Mucosa of gallbladder (tissue), 1 donor: ENCODE measurements around the gene GAREM1. TPM values are rescaled to one million over a fixed set of nuclear protein-coding genes. Genes with fewer than 3 reads are reported as not detected.

Source experiments
- DNase-seq: peaks from one replicate; pipeline ENCODE4 v3.0.0-alpha.2; 2020; ENCODE audit warnings: low spot score
- total RNA-seq: library from RNA; stranded (reverse); gene quantifications from one replicate; pipeline ENCODE4 v1.2.1, GENCODE V29; 2021
- donor health status: DM: no; HTN: no; CAD: no.

The GAREM1 gene
- total RNA-seq, 1 donor from 2014 or later = 10.7 TPM

DNA sequence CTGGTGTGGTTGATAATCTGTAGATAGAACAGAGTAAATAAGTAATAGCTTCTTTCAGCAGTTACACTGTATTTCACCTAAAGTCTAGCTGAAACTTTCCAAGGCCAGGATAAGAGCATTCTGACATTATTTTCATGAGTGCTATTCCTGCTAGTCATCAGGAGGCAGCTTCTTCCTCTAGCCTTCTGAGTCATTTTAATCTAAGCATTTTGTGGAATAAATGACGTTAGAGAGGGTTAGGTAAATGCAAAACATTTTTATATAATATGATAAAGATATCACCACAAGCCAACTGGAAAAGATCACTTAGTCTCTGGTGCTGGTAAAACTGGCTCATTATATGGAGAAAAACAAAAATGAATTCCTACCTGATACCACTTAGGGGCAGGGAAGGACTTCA lies 142.3 kb downstream of the GAREM1 start:
- DNase-seq = no peak

DNA sequence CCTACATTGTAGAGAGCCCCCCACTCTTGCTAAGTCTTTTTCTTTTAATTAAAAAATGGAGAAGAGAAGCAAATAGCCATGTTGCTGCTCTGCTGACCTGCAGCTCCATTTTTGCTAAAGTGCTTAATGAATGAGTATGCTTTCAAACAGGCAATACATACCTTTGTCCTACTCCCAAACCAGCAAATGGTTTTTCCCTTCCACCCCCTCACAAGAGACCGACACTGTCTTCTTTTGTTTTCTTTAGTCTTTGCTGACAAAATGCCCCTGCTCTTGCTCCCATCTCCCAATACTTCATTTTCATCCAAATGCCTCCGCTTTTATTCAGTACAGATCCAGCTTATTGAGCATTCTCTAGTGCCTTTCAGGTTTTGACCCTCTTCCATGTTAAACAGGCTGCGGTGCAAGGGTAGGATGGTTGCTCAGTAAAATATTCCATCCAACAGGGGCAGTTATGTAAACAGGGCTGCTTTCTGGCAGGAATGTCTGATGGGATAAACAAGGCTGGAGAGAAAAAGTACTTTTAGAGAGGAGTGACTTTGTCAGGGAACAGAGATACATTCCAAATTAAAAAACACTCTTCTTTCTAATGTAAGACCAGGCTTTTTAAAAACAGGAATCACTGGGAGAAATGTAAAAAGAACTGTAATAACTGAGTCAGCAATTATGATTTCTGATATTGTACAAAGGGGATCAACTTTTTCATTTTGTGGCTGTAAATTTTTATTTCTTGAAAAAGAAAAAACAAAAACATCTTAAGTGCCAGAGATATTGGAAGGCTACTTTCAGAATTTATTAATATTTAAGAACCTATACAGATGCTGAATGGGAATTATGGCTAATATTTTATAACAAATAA lies 144.0 kb downstream of the GAREM1 start:
- no peak for DNase-seq

DNA sequence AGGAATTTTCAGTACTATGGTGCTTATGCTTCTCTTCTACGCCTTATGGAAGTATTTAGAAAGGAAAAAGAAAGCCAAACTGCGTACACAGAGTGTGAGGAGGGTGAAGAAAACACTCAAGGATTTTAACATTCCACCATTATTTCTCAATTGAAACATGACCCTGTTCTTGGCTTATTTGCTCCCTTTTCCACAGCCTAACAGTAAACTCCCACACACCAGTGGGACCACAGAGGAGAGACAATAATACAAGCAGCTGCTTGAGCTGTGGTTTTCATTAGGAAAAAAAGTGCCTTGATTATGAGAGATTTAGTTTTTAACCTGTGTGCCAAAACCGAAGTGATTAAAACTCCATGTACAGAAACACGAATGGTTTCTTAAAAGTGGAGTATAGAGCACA lies 146.5 kb downstream of the GAREM1 start:
- no peak for DNase-seq

DNA sequence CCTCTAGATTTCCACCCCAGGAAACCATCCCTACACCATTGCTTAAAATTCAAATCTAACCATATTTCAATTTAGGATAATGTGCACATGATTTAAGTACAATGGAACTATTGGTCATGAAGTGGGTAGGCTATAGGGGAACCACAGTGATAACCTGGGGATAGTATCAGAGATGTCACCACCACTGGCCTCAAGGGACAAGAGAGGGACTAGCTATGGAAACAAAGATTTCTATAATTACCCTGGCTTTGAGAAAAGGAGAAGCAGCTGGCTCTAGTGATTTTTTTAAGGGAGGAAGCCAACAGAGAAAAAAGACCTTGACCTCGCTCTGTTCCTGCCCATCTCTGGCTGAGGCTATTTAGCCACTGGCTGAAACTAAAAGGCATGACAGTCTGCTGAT lies 148.9 kb downstream of the GAREM1 start:
- no peak for DNase-seq

DNA sequence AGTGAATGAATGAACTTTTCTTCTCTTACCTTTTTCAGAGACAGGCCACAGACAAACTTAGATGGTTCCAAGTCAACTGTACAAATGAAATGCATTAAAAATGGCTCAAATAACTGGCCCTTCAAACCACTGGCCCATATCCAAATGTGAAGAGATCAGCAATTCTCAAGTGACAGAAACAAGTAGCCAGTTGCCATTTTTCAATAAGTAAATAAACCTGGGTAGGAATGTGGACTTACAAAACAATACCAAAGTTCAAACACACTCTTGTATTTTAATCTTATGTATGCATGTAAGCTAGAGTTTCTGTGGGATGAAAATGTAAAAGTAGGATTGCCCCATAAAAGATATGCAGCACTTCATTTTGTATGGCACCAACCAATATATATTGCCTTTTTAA lies 151.6 kb downstream of the GAREM1 start:
- DNase-seq = no peak

DNA sequence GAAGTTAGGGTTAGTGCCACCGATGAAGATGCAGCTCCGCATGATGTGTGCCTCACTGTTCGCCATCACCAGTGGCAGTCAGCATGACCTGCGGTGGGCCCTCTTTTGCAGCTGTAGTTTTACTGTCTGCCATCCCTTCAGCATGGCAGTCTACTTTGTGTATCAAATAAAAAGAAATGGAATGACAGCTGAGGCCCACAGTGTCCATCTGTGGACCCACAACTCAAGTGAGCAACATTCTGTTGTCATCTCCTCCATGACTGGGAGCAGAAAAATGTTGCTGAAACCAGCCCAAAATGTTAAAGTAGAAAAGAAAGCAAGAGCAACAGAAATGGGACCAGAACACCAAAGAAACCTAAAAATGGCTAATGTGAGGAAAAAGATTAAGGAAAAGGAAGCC lies 152.1 kb downstream of the GAREM1 start:
- DNase-seq = no peak

DNA sequence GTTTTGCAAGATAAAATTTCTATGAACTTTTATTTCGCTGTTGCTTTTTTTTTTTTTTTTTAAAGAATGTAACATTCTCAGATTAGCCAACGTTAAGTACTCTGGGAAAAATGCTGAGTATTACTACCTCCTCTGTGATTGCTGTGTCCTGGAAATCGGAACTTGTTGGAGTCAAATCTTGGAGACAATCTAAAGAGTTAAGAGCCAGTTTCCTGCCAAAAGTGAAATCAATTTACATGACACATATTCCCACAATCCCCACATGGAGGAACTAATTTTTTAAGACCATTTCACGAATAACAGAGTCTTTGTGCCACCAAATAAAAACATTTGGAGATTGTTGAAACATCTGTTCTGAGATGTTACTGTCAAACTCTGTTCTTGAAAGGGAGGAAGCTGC lies 153.0 kb downstream of the GAREM1 start:
- no peak for DNase-seq

DNA sequence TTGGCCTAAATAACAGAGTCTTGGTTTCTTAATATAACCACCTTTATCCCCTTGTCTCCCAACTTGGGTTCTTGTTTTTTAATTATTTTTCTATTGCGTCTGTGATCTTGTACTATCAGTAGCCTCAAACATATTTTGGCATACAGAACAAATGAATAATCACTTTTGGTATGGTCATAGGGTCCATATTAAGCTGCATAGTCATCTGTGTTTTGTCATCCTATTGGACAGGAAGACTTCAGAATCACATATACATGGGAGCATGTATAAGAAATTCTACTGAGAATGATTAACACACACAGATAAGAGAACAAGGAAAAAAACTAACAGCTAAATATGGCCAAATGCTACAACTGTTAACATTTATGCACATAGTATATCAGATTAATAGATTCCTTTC lies 154.8 kb downstream of the GAREM1 start:
- DNase-seq = no peak

DNA sequence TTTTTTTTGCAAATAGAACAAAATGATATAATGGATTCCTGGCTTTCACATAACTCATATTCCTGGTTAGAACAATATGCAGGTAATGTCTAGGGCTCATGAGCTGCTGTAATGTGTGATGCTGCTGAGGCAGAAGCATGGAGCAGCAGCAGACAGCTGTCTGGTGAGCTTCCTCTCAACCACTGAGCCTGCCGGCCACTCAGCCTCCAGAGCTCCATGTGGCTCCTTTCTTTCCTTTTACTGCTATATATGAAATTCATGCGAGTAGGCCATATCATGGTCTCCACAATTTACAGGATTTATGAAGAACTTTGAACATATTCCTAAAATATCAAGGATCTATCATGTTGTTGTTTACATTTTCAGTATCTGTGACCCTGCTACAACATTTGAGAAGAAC lies 159.9 kb downstream of the GAREM1 start:
- DNase-seq = no peak

DNA sequence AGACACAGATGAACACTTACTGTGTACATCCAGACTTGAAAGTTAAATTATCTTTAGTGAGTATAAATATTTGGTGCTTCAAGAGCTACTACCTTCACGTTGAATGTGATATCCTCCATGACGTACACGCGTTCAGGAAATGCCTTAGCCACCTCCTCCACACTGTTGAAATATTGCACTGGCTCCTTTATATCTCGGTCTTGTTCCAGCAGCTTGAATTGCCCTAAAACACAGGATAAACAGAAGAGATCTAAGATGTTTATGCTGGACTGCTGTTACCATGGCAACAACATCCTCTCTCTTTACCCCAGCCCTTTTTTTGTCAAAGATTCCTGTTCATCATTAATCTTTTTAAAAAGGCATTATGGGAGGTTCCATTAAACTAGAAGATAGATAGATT lies 160.6 kb downstream of the GAREM1 start:
- DNase-seq = no peak

DNA sequence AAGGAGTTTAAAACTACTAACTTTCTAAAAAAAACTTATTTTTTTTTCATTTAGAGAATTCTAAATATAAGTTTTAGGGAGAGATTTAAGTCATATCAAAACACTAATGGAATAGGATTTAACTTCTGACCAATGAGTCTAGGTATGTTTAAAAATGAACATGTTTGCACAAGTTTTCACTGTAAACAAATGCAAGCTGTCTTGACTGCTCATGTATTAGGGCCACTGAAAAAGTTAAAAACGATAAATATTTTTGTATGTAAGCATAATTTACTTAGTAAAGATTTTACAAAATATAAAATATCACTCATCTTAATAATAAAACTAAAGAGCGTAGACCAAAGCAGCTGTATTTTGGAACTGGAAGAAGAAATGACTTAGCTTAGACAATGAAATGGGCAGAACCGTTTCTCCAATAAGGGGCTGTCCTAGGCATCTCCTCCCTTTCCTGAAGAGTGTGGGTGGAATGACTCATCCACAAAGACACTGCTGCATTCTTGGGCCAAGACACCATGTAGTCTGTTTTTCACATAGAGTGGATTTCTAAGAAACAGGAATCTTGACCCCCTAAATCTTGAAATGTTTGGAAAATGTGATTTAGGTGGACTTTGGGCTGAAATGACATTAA lies 162.1 kb downstream of the GAREM1 start:
- peak; percentile 47 for DNase-seq

DNA sequence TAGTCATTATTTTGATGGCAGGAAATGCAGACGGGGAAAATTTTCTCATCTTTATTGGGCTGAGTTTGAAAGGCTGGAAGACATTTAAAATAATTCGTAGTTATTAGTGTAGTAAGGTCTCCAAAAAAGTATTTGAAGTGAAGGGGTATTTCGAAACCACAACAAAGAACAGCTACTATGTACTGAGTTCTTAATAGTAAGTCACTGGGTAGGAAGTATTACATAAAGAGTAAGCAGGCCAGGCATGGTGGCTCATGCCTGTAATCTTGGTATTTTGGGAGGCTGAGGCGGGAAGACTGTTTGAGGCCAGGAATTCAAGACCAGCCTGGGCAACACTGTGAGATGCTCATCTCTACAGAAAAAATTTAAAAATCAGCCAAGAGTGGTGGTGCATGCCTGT lies 167.3 kb downstream of the GAREM1 start:
- DNase-seq = no peak

DNA sequence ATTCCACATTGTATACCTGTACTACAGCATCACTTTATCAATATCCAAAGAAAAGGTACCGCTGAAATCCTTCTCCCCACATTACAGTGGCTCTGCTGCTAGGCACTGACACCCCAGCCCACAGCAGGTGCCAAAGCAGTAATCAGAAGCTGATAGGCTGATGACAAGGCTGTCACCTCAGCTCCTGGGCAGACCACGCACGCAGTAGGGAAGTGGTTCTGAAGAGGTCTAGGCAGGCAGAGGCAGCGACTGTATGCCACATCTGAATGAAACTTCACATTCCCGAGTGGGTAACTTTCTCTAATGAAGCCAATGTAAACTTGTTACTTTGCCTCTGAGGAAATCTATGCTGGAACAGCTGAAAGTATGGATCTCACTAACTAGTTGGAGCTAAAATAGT lies 167.9 kb downstream of the GAREM1 start:
- DNase-seq = no peak

DNA sequence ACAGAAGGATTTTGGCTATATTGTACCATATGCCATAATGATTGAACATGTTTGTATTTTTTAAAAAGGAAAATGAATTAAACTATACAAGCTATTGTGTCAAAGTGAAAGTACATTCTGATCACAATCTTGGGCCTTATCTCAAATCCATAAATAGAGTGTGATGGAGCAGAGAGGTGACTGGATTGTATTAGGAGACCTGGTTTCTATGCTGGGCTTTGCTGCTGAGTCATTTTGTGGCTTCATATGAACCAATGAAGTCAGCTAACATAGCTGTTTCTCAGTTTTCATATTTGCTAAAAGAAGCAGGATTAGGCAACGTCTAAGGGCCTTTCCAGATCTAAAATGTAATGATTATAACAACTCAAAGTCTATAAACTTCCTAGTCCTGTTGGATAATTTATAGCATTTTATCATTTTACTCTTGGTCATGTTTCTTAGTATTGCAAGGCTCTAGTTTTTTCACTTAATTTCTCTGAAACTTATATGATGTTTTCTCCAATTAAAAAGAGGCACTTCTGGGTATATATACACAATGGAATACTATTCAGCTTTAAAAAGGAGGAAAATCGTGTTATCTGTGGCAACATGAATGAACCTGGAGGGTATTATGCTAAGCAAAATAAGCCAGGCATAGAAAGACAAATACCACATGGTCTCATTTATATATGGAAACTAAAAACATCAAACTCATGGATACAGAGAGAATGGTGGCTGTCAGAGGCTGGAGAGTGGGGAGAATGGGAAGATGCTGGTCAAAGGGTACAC lies 168.5 kb downstream of the GAREM1 start:
- no peak for DNase-seq

DNA sequence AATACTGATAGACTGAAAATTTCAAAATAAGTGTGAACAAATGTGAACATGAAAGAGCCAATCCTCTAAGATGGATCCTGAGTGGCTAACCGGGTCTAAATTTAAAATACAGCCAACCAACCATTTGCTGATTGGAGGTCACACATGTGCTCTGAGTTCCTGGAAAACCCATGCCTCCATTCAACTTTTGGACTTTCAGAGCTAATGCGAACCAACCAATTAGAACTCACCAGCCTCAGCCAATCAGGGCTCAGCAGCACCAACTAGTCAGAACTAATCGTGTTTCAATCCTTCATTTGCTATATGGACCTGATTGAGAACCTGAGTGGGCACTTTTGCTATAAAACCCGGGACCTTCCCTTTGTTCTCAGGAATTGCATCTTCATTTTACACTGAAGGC lies 169.3 kb downstream of the GAREM1 start:
- no peak for DNase-seq

DNA sequence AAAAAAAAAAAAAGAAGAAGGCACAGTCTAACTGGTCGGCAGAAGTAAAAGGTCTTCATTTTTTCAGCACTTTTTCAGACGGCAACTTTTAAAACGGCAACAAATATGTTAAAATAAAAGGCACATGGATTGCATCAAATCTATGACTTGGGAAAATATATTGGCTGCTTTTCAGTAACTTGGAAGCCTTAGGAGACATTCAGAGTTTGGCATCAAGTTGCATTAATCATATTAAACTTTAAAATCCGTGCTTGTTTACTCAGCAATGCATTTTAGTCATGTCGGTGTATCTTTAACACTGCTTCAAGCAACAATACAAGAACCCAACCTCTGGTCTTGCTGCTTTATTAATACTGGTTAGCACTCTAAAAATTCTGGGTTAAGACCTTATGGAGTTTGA lies 169.8 kb downstream of the GAREM1 start:
- DNase-seq = no peak

DNA sequence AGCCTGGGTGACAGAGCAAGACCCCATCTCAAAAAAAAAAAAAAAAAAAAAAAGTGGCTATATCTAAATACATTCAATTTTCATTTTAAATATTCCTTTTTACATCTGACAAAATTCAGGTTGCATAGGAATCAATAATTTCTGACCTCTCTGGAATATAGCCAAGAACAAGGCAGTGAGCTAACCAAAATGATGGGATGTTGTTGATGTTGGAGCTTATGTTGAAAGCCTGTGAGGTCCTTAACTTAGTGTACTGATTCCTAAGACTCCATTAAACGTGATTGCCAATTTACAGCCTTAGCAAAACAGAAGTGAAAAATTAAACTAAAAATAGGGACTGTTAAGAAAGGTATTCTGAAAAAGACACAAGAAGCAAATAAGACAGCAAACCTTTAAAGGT lies 171.2 kb downstream of the GAREM1 start:
- no peak for DNase-seq

DNA sequence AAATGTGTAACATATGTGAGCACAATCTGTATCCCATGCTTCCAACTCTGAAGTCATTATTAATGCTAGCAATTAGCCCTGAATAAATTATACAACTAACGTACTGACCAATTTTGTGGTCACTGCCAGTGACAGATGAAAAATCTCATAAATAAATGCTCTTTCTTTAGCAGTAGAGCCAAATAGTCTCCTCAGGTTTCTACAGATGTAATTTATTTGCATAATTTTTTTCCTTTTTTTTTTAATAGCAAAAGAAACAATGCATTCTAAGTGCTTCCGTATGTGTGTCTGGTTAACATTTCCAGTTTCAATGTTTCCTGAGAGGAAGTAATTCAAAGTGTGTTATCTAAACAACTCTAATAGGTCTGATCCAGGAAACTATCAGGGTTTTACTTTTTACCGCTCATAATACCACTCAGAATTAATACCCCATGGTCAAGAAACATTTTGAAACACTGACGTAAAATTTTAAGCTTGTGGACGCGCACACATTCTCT lies 172.5 kb downstream of the GAREM1 start:
- no peak for DNase-seq

DNA sequence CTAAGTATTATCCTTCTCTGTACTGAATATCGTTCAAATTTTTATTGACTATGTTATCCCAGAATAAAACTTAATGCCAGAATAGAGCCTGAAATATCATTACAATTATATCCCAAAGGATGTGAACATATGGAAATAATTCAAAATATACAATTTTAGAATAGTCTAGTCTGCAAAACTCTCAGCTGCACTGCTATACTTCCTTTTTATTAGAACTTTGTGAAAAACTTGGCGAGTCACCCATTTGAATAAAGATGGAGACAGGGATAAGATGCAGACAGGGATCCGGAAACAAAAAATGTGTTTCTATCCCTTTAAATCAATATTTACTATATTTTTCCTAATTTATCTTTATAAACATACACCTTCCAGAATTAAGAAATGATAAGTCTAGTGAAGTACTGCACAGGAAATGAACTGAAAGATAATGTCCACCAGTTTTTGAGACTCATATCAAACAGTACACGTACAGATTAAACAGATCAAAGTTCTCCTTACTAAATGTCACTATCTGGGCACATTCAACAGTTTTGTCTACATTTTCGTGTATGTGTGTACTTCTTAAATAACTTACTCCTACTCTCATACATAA lies 173.0 kb downstream of the GAREM1 start:
- no peak for DNase-seq

DNA sequence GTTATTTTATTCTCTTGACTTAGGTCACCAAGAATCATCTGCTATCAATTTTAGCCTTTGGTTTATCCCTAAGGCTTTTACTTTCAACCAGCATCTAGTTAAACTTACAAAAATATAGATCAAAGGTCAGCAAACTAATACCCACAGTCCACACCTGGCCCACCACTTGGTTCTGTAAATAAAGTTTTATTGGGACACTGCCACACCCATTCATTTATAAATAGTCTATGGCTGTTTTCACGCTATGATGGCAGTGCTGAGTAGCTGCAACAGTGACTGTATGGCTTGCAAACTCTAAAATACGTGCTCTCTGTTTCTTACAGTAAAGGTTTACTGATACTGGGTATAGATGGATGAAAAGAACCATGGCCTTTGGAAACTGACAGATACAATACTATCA lies 173.8 kb downstream of the GAREM1 start:
- no peak for DNase-seq

DNA sequence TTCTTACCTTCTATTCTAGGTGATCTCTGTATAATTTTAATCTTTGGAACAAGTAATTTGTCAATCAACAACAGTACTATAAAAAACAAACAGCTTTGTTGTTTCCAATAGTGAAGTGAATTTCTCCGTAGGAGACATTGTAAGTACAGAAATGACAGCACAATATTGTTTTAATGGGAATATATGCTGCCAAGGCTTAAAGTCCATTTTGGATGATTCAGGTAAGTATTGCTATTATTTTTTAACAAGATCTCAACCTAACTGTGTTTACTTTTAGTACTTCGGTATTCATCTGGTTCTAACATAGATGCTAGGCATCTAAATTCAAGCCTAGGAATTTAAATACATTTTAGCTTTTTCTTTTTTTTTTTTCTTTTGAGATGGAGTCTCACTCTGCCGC lies 175.1 kb downstream of the GAREM1 start:
- no peak for DNase-seq

DNA sequence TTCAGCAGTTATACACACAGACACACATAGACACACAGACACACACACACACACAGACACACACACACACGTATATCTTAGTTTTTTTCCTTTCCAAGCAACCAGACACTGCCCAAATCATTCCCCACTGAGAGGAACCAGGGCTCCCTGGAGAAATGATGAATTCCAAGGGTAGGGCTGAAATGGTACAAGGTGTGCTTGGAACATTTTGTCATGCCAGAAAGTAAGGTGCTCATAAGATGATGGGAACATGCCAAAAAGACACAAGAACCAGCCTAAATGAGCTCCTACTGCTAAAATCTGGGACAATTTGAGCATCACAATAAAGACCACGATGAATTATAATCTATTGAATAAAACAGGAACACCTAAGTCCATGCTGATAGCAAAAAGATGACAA lies 177.6 kb downstream of the GAREM1 start:
- DNase-seq = no peak
